ENCODE measurements around the gene KRTAP4-2.
"Not testable (repeated sequence)": the region's sequence is repeated elsewhere in the genome, so short reads cannot be mapped to it uniquely, and the experiment has no call there.

Gene KRTAP4-2

DNA sequence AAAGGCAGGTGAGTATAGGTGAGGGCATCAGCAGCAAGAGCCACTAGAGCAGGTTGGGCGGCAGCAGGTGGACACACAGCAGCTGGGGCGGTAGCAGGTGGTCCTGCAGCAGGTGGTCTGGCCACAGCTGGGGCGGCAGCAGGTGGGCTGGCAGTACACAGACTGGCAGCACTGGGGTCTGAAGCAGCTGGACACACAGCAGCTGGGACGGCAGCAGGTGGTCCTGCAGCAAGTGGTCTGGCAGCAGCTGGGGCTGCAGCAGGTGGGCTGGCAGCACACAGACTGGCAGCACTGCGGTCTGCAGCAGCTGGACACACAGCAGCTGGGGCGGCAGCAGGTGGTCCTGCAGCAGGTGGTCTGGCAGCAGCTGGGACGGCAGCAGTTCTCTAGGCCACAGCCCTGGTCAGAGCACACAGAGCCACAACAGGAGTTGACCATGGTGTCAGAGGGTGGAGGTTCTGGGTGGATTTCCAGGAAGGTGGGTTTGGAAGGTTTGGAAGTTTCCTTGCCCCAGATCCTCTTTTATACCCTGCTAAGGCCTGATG, at the start of gene KRTAP4-2:
Gene KRTAP4-2 (minus strand): TSS at position 495 of the 545 bp plus-strand sequence. CDS start 57 bp downstream, at position 438.
- no peak within 1 kb of the TSS for H3K4me3 ChIP-seq (ENCODE audit: insufficient read depth, low read length, poor library complexity, severe bottlenecking)
- H3K9me3 ChIP-seq (ENCODE audit: insufficient read depth, low read length): no peaks in the 10 kb centered on the region
- TF ChIP-seq EZH2phosphoT487 (conservative IDR thresholded peaks at IDR 0.05; ENCODE audit: low read length): no peak
- TF ChIP-seq, protein P1, sequence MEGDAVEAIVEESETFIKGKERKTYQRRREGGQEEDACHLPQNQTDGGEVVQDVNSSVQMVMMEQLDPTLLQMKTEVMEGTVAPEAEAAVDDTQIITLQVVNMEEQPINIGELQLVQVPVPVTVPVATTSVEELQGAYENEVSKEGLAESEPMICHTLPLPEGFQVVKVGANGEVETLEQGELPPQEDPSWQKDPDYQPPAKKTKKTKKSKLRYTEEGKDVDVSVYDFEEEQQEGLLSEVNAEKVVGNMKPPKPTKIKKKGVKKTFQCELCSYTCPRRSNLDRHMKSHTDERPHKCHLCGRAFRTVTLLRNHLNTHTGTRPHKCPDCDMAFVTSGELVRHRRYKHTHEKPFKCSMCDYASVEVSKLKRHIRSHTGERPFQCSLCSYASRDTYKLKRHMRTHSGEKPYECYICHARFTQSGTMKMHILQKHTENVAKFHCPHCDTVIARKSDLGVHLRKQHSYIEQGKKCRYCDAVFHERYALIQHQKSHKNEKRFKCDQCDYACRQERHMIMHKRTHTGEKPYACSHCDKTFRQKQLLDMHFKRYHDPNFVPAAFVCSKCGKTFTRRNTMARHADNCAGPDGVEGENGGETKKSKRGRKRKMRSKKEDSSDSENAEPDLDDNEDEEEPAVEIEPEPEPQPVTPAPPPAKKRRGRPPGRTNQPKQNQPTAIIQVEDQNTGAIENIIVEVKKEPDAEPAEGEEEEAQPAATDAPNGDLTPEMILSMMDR (IDR thresholded peaks at IDR 0.05; ENCODE audit: insufficient read depth, low read length, poor library complexity, severe bottlenecking): no peak
- H4K20me1 ChIP-seq (ENCODE audit: low read depth, low read length): no peaks in the 10 kb centered on the region
- H3K27me3 ChIP-seq (ENCODE audit: low read length): 0 out of 2 replicates have a peak, but pooled peaks cover 3% of the 10 kb centered on the region
- H3F3A ChIP-seq (ENCODE audit: insufficient read depth): no peaks in the 10 kb centered on the region
- H3K27ac ChIP-seq (ENCODE audit: low read depth, low read length): no peak within 1 kb of the TSS
- no peak within 1 kb of the TSS for H3K4me2 ChIP-seq (ENCODE audit: low read depth, low read length, poor library complexity, severe bottlenecking)
- H3K9me2 ChIP-seq (replicated peaks; ENCODE audit: insufficient read depth, low read length): no peaks in the 10 kb centered on the region
- H3K36me3 ChIP-seq (ENCODE audit: low read length): no peaks in the 10 kb centered on the region
- no peaks in the 10 kb centered on the region for H3K79me2 ChIP-seq (ENCODE audit: insufficient read depth, low read length)
- H3K9ac ChIP-seq (ENCODE audit: low read length): no peak within 1 kb of the TSS
- H2AFZ ChIP-seq (ENCODE audit: low read depth, low read length, severe bottlenecking): no peak within 1 kb of the TSS

DNA sequence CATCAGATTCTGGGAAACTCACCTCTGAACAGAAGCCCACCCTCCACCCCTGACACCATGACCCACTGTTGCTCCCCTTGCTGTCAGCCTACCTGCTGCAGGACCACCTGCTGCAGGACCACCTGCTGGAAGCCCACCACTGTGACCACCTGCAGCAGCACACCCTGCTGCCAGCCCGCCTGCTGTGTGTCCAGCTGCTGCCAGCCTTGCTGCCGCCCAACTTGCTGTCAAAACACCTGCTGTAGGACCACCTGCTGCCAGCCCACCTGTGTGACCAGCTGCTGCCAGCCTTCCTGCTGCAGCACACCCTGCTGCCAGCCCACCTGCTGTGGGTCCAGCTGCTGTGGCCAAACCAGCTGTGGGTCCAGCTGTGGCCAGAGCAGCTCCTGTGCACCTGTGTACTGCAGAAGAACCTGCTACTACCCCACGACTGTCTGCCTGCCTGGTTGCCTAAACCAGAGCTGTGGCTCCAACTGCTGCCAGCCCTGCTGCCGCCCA, 48.6 kb upstream of the KRTAP4-2 start, which contains the start of gene KRTAP9-2:
Gene KRTAP9-2 (plus strand): TSS at position 51 of the 498 bp plus-strand sequence. CDS start 7 bp downstream, at position 58.
- not testable (repeated sequence) for H3K27me3 ChIP-seq (ENCODE audit: low read length); H3K9ac ChIP-seq (ENCODE audit: low read length); H3K4me3 ChIP-seq (ENCODE audit: insufficient read depth, low read length, poor library complexity, severe bottlenecking); H4K20me1 ChIP-seq (ENCODE audit: low read depth, low read length); H3K9me2 ChIP-seq (replicated peaks; ENCODE audit: insufficient read depth, low read length); H3K4me2 ChIP-seq (ENCODE audit: low read depth, low read length, poor library complexity, severe bottlenecking); H3K27ac ChIP-seq (ENCODE audit: low read depth, low read length); H3K79me2 ChIP-seq (ENCODE audit: insufficient read depth, low read length); H2AFZ ChIP-seq (ENCODE audit: low read depth, low read length, severe bottlenecking); H3F3A ChIP-seq (ENCODE audit: insufficient read depth); H3K9me3 ChIP-seq (ENCODE audit: insufficient read depth, low read length); H3K36me3 ChIP-seq (ENCODE audit: low read length)

DNA sequence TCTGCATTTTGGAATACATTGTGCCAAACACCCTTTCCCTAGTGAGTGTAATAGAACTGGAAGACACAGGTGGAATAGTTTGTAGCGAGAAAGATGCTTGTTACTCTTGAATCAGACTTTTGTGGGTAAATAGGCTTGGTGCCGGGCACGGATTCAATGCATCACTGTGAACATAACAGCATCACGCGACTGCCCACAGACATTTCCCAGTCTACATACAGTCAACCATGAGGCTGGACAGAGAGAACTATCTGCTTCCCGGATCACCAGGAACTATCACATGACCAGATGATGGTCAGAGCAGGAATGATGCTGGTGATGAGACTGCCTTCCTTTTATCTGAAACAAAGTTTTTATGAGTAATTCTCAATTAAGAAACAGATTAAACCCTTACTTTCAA, 48.0 kb upstream of the KRTAP4-2 start:
- Histone ChIP-seq H3F3A (ENCODE audit: insufficient read depth) (no peaks in the 10 kb centered on the region), H3K4me3 (ENCODE audit: insufficient read depth, low read length, poor library complexity, severe bottlenecking) (no peak overlapping the region), H3K79me2 (ENCODE audit: insufficient read depth, low read length) (no peaks in the 10 kb centered on the region), H3K27me3 (ENCODE audit: low read length) (no peaks in the 10 kb centered on the region), H2AFZ (ENCODE audit: low read depth, low read length, severe bottlenecking) (no peak overlapping the region), H3K9ac (ENCODE audit: low read length) (no peak overlapping the region), H3K9me3 (ENCODE audit: insufficient read depth, low read length) (no peaks in the 10 kb centered on the region), H3K36me3 (ENCODE audit: low read length) (no peaks in the 10 kb centered on the region), H3K4me2 (ENCODE audit: low read depth, low read length, poor library complexity, severe bottlenecking) (no peak overlapping the region), H4K20me1 (ENCODE audit: low read depth, low read length) (no peaks in the 10 kb centered on the region), H3K9me2 (replicated peaks; ENCODE audit: insufficient read depth, low read length) (no peaks in the 10 kb centered on the region), H3K27ac (ENCODE audit: low read depth, low read length) (no peak overlapping the region)
- TF ChIP-seq, protein P1 (IDR thresholded peaks at IDR 0.05; ENCODE audit: insufficient read depth, low read length, poor library complexity, severe bottlenecking): no peak
- TF ChIP-seq EZH2phosphoT487 (conservative IDR thresholded peaks at IDR 0.05; ENCODE audit: low read length): no peak

DNA sequence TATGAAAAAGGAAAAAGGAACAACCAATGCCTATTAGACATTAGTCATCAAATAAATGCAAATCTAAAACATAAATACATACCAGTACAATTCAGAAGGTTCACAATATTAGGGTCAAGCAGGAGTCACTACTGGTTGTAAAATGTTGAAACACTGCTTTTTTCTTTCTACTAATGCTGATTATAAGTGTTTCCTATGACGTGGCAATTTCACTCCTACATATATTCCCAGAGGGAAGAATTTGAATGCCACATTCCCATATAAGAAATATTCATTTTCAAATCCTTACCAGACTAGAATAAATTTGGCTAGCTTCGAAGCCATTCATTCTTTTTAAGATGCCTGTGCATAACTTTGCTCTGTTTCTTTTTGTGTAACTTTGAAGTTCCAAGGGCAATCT, 45.8 kb upstream of the KRTAP4-2 start:
- no peak overlapping the region for H3K9ac ChIP-seq (ENCODE audit: low read length)
- H4K20me1 ChIP-seq (ENCODE audit: low read depth, low read length): no peaks in the 10 kb centered on the region
- H3K27ac ChIP-seq (ENCODE audit: low read depth, low read length): no peak overlapping the region
- H3K9me3 ChIP-seq (ENCODE audit: insufficient read depth, low read length): no peaks in the 10 kb centered on the region
- TF ChIP-seq, protein P1 (IDR thresholded peaks at IDR 0.05; ENCODE audit: insufficient read depth, low read length, poor library complexity, severe bottlenecking): no peak
- TF ChIP-seq EZH2phosphoT487 (conservative IDR thresholded peaks at IDR 0.05; ENCODE audit: low read length): no peak
- no peaks in the 10 kb centered on the region for H3K79me2 ChIP-seq (ENCODE audit: insufficient read depth, low read length)
- H3K4me2 ChIP-seq (ENCODE audit: low read depth, low read length, poor library complexity, severe bottlenecking): no peak overlapping the region
- no peaks in the 10 kb centered on the region for H3K36me3 ChIP-seq (ENCODE audit: low read length)
- no peaks in the 10 kb centered on the region for H3F3A ChIP-seq (ENCODE audit: insufficient read depth)
- H3K4me3 ChIP-seq (ENCODE audit: insufficient read depth, low read length, poor library complexity, severe bottlenecking): no peak overlapping the region
- H3K9me2 ChIP-seq (replicated peaks; ENCODE audit: insufficient read depth, low read length): no peaks in the 10 kb centered on the region
- no peaks in the 10 kb centered on the region for H3K27me3 ChIP-seq (ENCODE audit: low read length)
- H2AFZ ChIP-seq (ENCODE audit: low read depth, low read length, severe bottlenecking): no peak overlapping the region
